Colonic mucosa (tissue), 4 donors: ENCODE measurements around the gene IGF2R. TPM values are rescaled to one million over a fixed set of nuclear protein-coding genes. Genes with fewer than 3 reads are reported as not detected.

Source experiments
- DNase-seq: peaks from one replicate; pipeline ENCODE4 v3.0.0-alpha.2; 2020
- H3K27ac ChIP-seq: fragments of 200-600 bp; one replicate; pipeline ENCODE4 v1.8.0; 2021
- H3K27me3 ChIP-seq: fragments of 200-600 bp; one replicate; pipeline ENCODE4 v1.8.0; 2021
- H3K36me3 ChIP-seq: fragments of 200-600 bp; one replicate; pipeline ENCODE4 v1.8.0; 2021
- H3K4me1 ChIP-seq: fragments of 200-600 bp; one replicate; pipeline ENCODE4 v1.8.0; 2021; ENCODE audit warnings: mild to moderate bottlenecking
- H3K4me3 ChIP-seq: fragments of 200-600 bp; one replicate; pipeline ENCODE4 v1.8.0; 2021
- H3K9ac ChIP-seq, 2 donors: one replicate each; pipeline ENCODE4 v1.7.0; 2013; ENCODE audit warnings: control low read depth in 2 of 2, low read depth in 2 of 2, low read length in 2 of 2
- H3K9me3 ChIP-seq: fragments of 200-600 bp; one replicate; pipeline ENCODE4 v1.8.0; 2021
- intact Hi-C: fragments of 100-400 bp; cut with DNase I; formaldehyde crosslinking; loops from one replicate; pipeline ENCODE4 v1.14.1; 2022
- total RNA-seq, 2 donors: library from RNA; stranded (reverse); fragmentation: NEBNext Ultra II Directional in 1 of 2; extraction: Animal tissue kit (Norgen Biotek cat#: 25700) in 1 of 2; gene quantifications; one replicate each; pipeline ENCODE4 v1.2.1, GENCODE V29; 2021
- TF ChIP-seq, protein P1 (sequence below): fragments of 200-600 bp; IDR thresholded peaks from one replicate; pipeline ENCODE4 v1.8.0; 2022; ENCODE audit warnings: antibody characterized with exemption, mild to moderate bottlenecking
- donor health status: healthy.
- donor health status: DM: no; HTN: no; CAD: no.
- donor health status: DM: no; HTN: no; CAD: no.

IGF2R gene
- total RNA-seq, 2 donors from 2014 or later = 73.8 to 84.4 TPM

DNA sequence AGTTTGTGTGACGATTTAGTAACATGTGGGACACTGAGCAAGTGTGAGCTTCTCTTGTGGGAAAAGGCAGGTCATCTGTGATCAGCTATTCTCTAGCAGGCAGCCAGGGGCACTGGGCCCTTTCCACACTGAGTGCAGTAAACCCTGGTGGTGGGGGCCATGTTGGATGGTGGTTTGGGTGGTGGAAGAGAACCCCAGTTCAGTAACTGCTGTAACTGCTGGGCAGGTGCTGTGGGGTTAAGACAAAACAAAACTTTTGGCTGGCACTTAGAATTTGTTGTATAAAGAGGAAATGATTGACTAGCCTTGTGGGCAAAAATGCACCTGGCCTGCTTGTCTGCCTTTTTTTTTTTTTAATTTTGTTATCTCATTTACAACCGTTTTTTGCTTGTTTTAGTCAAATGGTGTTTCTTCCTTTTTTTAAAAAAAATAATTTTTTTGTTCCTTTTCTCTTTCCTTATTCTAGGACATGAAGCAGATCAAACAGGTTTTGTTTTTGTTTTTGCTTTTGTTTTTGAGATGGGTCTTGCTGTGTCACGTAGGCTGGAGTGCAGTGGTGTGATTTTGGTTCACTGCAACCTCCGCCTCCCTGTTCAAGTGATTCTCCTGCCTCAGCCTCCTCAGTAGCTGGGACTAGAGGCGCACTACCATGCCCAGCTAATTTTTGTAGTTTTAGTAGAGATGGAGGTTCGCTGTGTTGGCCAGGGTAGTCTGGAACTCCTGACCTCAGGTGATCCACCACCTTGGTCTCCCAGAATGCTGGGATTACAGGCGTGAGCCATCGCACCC lies 59.8 kb downstream of the IGF2R start:
- Histone ChIP-seq H3K9ac (no peak overlapping the region), H3K36me3 (peaks cover 8% of the 10 kb centered on the region), H3K4me3 (no peak overlapping the region), H3K4me1 (no peaks in the 10 kb centered on the region), H3K9me3 (no peaks in the 10 kb centered on the region), H3K27ac (no peak overlapping the region), H3K27me3 (no peaks in the 10 kb centered on the region)
- TF ChIP-seq, protein P1, sequence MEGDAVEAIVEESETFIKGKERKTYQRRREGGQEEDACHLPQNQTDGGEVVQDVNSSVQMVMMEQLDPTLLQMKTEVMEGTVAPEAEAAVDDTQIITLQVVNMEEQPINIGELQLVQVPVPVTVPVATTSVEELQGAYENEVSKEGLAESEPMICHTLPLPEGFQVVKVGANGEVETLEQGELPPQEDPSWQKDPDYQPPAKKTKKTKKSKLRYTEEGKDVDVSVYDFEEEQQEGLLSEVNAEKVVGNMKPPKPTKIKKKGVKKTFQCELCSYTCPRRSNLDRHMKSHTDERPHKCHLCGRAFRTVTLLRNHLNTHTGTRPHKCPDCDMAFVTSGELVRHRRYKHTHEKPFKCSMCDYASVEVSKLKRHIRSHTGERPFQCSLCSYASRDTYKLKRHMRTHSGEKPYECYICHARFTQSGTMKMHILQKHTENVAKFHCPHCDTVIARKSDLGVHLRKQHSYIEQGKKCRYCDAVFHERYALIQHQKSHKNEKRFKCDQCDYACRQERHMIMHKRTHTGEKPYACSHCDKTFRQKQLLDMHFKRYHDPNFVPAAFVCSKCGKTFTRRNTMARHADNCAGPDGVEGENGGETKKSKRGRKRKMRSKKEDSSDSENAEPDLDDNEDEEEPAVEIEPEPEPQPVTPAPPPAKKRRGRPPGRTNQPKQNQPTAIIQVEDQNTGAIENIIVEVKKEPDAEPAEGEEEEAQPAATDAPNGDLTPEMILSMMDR = no peak
- intact Hi-C loops = no loop called here
- DNase-seq = no peak

- H3K27ac ChIP-seq = no peak overlapping the region
- intact Hi-C loops = no loop called here
- H3K4me3 ChIP-seq = no peak overlapping the region
- no peaks in the 10 kb centered on the region for H3K9me3 ChIP-seq
- peaks cover 8% of the 10 kb centered on the region for H3K36me3 ChIP-seq
- no peaks in the 10 kb centered on the region for H3K27me3 ChIP-seq
- H3K9ac ChIP-seq = peak overlapping the region in 1 of 2 donors; percentile 13
- no peaks in the 10 kb centered on the region for H3K4me1 ChIP-seq
- DNase-seq = no peak
- TF ChIP-seq, protein P1 = no peak
Observed at GRCh38 chr6:160029525-160029924, 60.6 kb downstream of the IGF2R start.

- intact Hi-C loops = no loop called here
- DNase-seq = peak; percentile 60
- TF ChIP-seq, protein P1 = no peak
- no peaks in the 10 kb centered on the region for H3K9me3 ChIP-seq
- H3K4me1 ChIP-seq = no peaks in the 10 kb centered on the region
- peak overlapping the region in 1 of 2 donors; percentile 13 for H3K9ac ChIP-seq
- H3K27ac ChIP-seq = no peak overlapping the region
- H3K27me3 ChIP-seq = no peaks in the 10 kb centered on the region
- no peak overlapping the region for H3K4me3 ChIP-seq
- H3K36me3 ChIP-seq = peaks cover 8% of the 10 kb centered on the region
Observed at GRCh38 chr6:160030103-160030502, 61.2 kb downstream of the IGF2R start.

DNA sequence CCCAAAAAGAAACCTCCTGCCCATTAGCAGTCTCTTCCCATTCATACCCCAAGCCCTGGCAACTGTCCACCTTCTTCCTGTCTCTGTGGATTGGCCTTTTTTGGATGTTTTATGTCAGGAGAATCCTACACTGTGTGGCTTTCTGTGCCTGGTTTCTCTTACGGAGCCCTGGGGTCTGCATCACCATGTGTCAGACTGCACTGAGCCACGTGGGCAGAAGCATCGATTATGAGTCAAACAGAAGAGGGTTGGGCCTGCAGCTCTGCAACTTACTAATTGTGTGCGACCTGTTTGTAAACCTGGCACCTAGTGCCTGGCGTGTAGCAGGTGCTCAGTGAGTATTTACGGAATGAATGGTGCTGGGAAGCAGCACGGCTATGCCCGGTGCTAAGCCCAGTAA lies 62.6 kb downstream of the IGF2R start:
- H3K9me3 ChIP-seq = no peaks in the 10 kb centered on the region
- H3K27ac ChIP-seq = no peak overlapping the region
- H3K9ac ChIP-seq = no peak overlapping the region
- no peak for DNase-seq
- H3K4me1 ChIP-seq = no peaks in the 10 kb centered on the region
- H3K4me3 ChIP-seq = no peak overlapping the region
- no peaks in the 10 kb centered on the region for H3K27me3 ChIP-seq
- H3K36me3 ChIP-seq = peaks cover 8% of the 10 kb centered on the region
- TF ChIP-seq, protein P1 = no peak
- intact Hi-C loops = no loop called here

DNA sequence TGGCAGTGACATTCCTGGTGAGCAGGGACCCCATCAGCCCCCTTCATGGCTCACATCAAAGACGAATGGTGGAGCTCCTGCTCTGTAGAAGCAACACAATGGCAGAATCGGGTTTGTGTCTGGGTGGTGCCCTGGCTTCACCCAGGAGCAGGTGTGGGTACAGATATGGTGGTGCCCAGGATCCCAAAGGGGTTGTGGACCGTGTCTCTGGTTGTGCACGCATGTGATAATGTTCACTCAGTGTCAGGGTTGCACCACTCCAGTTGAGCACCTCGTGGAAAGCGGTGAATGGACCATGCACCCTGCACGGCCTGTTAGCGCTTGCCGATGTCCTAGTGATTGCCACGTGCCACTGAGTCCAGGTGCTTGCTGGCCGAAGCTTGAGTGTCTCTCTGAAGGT lies 63.0 kb downstream of the IGF2R start:
- Histone ChIP-seq H3K4me3 (no peak overlapping the region), H3K36me3 (peaks cover 8% of the 10 kb centered on the region), H3K9ac (no peak overlapping the region), H3K27ac (no peak overlapping the region), H3K27me3 (no peaks in the 10 kb centered on the region), H3K4me1 (no peaks in the 10 kb centered on the region), H3K9me3 (no peaks in the 10 kb centered on the region)
- no peak for DNase-seq
- TF ChIP-seq, protein P1 = no peak
- intact Hi-C loops = no loop called here
